Measurements from ENCODE around the gene IMMP1L.

DNA sequence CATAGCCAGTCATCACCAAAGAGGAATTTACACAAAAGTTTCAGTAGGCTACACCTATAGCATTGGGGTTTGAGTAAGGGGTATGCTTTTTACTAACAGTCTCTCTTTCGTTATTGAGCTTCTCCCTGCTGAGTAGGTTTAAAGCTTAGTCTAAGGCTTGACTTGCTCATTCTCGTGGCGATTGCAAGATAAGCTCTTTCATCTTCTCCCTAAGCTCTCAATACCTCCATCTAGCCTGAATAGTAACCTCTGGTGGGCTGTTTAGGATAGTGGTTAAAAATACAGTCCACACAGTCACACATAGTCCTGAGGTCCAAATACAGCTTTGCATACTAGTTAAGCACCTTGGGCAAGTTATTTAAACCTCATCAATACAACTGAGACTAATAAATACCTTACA, 65.6 kb downstream of the IMMP1L start:
- TF ChIP-seq, protein P1, sequence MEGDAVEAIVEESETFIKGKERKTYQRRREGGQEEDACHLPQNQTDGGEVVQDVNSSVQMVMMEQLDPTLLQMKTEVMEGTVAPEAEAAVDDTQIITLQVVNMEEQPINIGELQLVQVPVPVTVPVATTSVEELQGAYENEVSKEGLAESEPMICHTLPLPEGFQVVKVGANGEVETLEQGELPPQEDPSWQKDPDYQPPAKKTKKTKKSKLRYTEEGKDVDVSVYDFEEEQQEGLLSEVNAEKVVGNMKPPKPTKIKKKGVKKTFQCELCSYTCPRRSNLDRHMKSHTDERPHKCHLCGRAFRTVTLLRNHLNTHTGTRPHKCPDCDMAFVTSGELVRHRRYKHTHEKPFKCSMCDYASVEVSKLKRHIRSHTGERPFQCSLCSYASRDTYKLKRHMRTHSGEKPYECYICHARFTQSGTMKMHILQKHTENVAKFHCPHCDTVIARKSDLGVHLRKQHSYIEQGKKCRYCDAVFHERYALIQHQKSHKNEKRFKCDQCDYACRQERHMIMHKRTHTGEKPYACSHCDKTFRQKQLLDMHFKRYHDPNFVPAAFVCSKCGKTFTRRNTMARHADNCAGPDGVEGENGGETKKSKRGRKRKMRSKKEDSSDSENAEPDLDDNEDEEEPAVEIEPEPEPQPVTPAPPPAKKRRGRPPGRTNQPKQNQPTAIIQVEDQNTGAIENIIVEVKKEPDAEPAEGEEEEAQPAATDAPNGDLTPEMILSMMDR (IDR thresholded peaks at IDR 0.05; ENCODE audit: extremely low read depth in 1 of 2, insufficient read depth in 1 of 2, low read depth in 1 of 2, low read length in 2 of 2) = no peak
- TF ChIP-seq POLR2A (IDR thresholded peaks at IDR 0.05; ENCODE audit: low read depth, low read length) (no peak), POLR2AphosphoS5 (IDR thresholded peaks at IDR 0.05; ENCODE audit: insufficient read depth, low read depth, low read length) (no peak), EZH2 (IDR thresholded peaks at IDR 0.05; ENCODE audit: borderline replicate concordance, low read depth, low read length, severe bottlenecking) (no peak)

All from endothelial cell of umbilical vein (primary cell).